ENCODE results near the gene CIB4. TPM values are rescaled to one million over a fixed set of nuclear protein-coding genes. Genes with fewer than 3 reads are reported as not detected.
A peak's percentile ranks its signal among the peaks of the same experiment; 100 is the strongest.

CIB4 gene
- total and polyA plus RNA-seq, 7 donors, result not detected

DNA sequence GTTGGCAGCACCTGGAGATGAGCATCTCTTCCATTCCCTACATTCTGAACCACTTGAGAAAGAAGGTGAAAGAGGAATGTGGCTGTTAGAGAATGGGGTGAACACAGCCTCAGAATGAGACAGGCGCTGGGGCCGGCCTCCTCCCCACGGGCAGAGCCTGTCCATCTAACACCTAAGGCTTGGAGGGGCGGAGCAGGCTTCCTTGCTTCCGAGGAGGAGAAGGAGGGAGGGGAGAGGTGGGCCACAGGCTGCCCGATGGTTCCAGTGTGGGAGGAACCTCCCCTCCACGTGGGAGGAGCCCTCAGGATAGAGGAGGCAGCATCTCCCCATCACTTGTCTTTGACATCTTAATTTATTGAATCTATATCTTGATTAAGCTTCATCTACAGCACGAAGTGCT, 68.6 kb downstream of the CIB4 start:
- H3K9me3 ChIP-seq, result no peaks in the 10 kb centered on the region
- no peaks in the 10 kb centered on the region for H3K4me1 ChIP-seq
- H3K27me3 ChIP-seq, result peaks cover 0 to 23% (median 2%) of the 10 kb centered on the region in 3 donors
- peak; percentile 47 for DNase-seq
- H3K27ac ChIP-seq, result no peak overlapping the region
- intact Hi-C loops (cut with DNase I), result no loop called here
- TF ChIP-seq, protein P1, sequence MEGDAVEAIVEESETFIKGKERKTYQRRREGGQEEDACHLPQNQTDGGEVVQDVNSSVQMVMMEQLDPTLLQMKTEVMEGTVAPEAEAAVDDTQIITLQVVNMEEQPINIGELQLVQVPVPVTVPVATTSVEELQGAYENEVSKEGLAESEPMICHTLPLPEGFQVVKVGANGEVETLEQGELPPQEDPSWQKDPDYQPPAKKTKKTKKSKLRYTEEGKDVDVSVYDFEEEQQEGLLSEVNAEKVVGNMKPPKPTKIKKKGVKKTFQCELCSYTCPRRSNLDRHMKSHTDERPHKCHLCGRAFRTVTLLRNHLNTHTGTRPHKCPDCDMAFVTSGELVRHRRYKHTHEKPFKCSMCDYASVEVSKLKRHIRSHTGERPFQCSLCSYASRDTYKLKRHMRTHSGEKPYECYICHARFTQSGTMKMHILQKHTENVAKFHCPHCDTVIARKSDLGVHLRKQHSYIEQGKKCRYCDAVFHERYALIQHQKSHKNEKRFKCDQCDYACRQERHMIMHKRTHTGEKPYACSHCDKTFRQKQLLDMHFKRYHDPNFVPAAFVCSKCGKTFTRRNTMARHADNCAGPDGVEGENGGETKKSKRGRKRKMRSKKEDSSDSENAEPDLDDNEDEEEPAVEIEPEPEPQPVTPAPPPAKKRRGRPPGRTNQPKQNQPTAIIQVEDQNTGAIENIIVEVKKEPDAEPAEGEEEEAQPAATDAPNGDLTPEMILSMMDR (IDR thresholded peaks at IDR 0.05), result no peak
- TF ChIP-seq EP300 (IDR thresholded peaks at IDR 0.05) (no peak), POLR2AphosphoS5 (IDR thresholded peaks at IDR 0.05) (no peak), POLR2A (IDR thresholded peaks at IDR 0.05) (no peak)
- H3K36me3 ChIP-seq, result no peaks in the 10 kb centered on the region
- no peak overlapping the region for H3K4me3 ChIP-seq
- WGBS, 2 donors, result 42 to 67% methylated on average over 8 of the region's 8 CpGs

DNA sequence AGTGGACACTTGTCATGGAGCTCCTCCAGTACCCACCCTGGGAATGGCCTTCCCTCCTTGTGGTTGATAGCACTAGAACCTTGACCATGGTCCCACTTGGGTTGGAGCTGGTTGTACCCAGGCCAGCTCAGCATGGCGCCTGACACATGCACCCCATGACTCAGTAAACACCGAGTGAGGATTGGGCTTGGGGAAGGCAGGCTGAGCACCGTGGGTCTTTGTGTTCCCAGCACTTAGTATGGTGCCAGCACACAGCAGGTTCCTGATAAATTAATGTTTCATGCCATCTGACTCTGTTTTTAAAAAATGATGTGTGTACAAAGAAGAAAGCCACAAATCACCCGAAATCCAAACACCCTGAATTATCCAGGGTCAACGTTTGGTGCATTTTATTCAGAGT, 69.8 kb downstream of the CIB4 start:
- intact Hi-C loops (cut with DNase I), result no loop called here
- peak; percentile 41 for DNase-seq
- H3K36me3 ChIP-seq, result no peaks in the 10 kb centered on the region
- no peak overlapping the region for H3K4me3 ChIP-seq
- WGBS, 2 donors, result 83 to 85% methylated on average over 5 of the region's 5 CpGs
- H3K27ac ChIP-seq, result no peak overlapping the region
- H3K4me1 ChIP-seq, result no peaks in the 10 kb centered on the region
- H3K9me3 ChIP-seq, result no peaks in the 10 kb centered on the region
- TF ChIP-seq POLR2A (IDR thresholded peaks at IDR 0.05), result no peak
- no peak for TF ChIP-seq POLR2AphosphoS5 (IDR thresholded peaks at IDR 0.05)
- no peak for TF ChIP-seq EP300 (IDR thresholded peaks at IDR 0.05)
- TF ChIP-seq, protein P1 (IDR thresholded peaks at IDR 0.05), result no peak
- peaks cover 0 to 36% (median 4%) of the 10 kb centered on the region in 3 donors for H3K27me3 ChIP-seq

DNA sequence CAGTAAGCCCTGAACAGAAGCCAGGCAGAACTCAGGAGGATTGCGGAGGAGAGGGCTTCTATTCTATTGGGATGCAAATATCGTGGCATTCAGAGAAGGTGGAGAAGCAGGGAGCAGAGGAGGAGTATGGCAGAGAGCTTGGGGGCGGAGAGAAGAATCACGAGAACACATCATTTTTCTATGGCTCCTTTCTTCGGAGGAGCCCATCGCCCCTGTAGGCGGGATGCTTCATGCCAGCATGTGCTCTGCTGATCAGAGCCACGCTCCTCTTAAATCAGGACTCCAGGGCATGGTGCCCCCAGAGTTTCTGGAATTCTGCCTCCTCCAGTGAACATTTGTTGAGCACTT, 71.1 kb downstream of the CIB4 start:
- H3K4me1 ChIP-seq, result no peaks in the 10 kb centered on the region
- DNase-seq, result no peak
- H3K36me3 ChIP-seq, result no peaks in the 10 kb centered on the region
- WGBS, 2 donors, result 87 to 89% methylated on average over 8 of the region's 8 CpGs
- H3K9me3 ChIP-seq, result no peaks in the 10 kb centered on the region
- intact Hi-C loops (cut with DNase I), result no loop called here
- H3K4me3 ChIP-seq, result no peak overlapping the region
- H3K27ac ChIP-seq, result no peak overlapping the region
- TF ChIP-seq POLR2AphosphoS5 (IDR thresholded peaks at IDR 0.05), result no peak
- TF ChIP-seq, protein P1 (IDR thresholded peaks at IDR 0.05), result no peak
- no peak for TF ChIP-seq POLR2A (IDR thresholded peaks at IDR 0.05)
- no peak for TF ChIP-seq EP300 (IDR thresholded peaks at IDR 0.05)
- H3K27me3 ChIP-seq, result peaks cover 0 to 47% (median 16%) of the 10 kb centered on the region in 3 donors

DNA sequence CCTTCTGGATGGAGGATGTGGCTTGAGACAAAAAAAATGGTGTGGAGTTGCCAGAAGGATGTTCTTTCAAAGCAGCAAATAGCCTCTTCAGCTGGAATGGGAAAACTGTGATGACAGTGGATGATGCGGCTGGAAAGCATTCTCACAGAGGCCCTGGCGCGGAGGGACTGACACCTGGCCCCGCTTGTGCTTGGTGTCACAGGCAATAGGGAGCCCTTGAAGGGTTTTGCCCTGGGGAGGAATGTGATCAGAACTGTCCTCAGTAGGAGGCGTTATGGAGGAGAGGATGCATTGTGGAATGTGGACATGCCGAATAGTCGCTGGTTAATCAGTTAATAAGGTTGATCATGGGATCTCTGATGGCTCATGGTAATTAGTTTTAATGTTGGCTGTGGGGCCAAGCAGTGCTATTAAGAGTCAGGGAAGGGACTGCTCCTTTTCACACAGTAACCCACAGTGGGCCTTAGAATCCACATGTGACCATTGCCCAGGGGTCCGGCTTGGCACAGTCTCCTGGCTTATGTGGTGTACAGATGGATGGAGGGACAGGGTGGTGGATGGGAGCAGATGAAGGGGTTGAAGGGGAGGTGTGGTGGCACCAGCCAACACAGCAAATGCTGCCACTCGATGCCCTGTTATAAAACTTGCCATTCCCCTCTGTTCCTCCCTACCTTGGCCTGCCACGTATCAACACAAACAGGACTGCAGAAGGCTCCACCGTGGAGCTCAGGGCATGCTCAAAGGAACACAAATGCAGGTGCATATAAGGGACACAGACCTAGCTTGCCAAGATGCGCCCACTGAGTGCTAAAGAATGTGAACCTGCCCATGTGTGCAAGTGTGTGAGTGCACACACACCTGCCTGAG, 71.7 kb downstream of the CIB4 start:
- intact Hi-C loops (cut with DNase I), result no loop called here
- H3K36me3 ChIP-seq, result no peaks in the 10 kb centered on the region
- peaks cover 0 to 53% (median 18%) of the 10 kb centered on the region in 3 donors for H3K27me3 ChIP-seq
- no peak overlapping the region for H3K27ac ChIP-seq
- 91 to 92% methylated on average over 12 of the region's 12 CpGs for WGBS, 2 donors
- DNase-seq, result peak; percentile 48
- H3K4me1 ChIP-seq, result no peaks in the 10 kb centered on the region
- no peak overlapping the region for H3K4me3 ChIP-seq
- TF ChIP-seq POLR2AphosphoS5 (IDR thresholded peaks at IDR 0.05) (no peak), POLR2A (IDR thresholded peaks at IDR 0.05) (no peak), EP300 (IDR thresholded peaks at IDR 0.05) (no peak)
- TF ChIP-seq, protein P1 (IDR thresholded peaks at IDR 0.05), result no peak
- no peaks in the 10 kb centered on the region for H3K9me3 ChIP-seq

Measured in sigmoid colon (tissue), 7 donors.